Measurements from ENCODE around the gene LCN10.
"Not testable (repeated sequence)": the region's sequence is repeated elsewhere in the genome, so short reads cannot be mapped to it uniquely, and the experiment has no call there.

Gene LCN10

DNA sequence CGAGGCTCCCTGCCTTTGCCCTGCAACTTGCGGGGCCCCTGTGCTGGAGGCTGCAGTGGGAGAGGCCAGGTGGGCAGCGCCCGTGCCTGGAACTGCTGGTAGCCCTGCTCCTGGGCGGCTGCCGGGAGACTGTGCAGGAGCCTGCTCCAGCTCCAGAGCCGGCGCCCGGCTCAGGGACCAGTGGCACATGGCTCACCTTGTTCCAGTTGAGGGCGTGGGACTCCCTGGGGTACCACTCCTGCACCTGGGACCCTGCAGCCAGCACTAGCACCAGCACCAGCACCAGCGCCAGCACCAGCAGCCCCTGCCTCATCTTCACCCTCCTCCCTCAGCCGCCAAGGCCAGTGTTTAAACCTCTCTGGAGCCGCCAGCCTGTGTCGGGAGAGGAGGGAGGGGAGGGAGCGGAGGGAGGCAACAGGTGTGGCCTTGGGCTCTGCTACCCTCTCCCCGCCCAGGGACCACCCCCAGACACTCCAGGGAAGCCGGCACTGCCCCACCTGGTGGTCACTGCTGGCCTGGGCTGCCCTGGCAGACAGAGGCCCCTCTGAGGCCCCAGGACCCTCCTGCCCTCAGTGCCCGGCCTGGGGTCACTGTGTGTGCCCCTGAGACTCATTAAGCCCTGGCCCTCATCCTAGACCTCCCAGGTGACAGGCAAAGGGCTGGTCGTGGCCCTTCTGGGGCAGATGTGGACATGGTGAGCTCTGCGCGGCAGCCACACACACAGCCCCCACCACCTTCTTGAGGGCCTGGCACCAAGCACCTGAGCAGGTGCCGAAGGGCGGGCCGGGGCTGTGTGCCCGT, at the start of gene LCN10:
TSS of gene LCN10 (minus strand) at position 350 of the 801 bp plus-strand sequence. CDS start at position 313, 37 bp downstream.
- peak within 1 kb of the TSS; percentile 31 for H3K4me3 ChIP-seq (ENCODE audit: low read length)

DNA sequence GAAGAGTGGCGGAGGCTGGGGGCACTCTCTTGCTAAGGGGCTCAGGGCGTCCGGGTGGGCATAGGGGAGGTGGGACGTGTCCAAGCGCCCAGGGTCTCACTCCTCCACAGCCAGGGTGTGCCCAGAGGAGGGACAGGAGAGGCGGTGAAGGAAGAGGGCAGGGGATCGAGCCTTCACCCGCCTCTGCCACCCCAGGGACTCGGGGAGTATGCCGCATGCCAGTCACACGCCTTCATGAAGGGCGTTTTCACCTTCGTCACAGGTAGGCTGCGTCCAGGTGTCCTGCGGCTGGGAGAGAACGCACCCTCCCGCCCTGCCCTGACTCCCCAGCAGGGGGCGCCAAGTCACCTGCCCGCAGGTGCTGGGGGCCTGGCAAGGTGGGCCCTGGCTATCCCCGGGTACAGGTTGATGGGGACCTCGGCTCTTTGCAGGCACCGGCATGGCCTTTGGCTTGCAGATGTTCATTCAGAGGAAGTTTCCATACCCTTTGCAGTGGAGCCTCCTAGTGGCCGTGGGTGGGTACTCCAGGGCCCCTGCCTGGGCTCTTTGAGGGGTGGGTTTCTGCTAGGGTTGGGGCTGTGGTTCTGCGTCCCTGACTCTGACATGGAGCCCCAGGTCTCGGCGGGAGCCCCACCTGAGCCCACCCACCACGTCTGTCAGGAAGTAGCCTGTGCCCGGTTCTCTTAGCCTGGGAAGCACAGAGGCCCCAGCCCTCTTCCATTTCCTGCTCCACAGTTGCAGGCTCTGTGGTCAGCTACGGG, 49.0 kb upstream of the LCN10 start:
- H3K36me3 ChIP-seq (ENCODE audit: control insufficient read depth, insufficient read depth, low read length) = no peaks in the 10 kb centered on the region
- peak overlapping the region; percentile 80 for H3K9ac ChIP-seq (ENCODE audit: low read length)
- peak overlapping the region; percentile 88 for H3K27ac ChIP-seq (ENCODE audit: low read depth, low read length)
- no peaks in the 10 kb centered on the region for H3K27me3 ChIP-seq (ENCODE audit: control insufficient read depth, insufficient read depth, low read length)
- peaks cover 9% of the 10 kb centered on the region for H3K4me1 ChIP-seq (ENCODE audit: control insufficient read depth, insufficient read depth, low read length)
- H3K4me3 ChIP-seq (ENCODE audit: low read length) = peak overlapping the region; percentile 92

More for the DNA sequence above, at the start of gene LCN10:
- no peaks in the 10 kb centered on the region for H3K4me1 ChIP-seq (ENCODE audit: control insufficient read depth, insufficient read depth, low read length)
- H3K27ac ChIP-seq (ENCODE audit: low read depth, low read length) = no peak within 1 kb of the TSS
- H3K9ac ChIP-seq (ENCODE audit: low read length) = no peak within 1 kb of the TSS
- no peaks in the 10 kb centered on the region for H3K36me3 ChIP-seq (ENCODE audit: control insufficient read depth, insufficient read depth, low read length)
- peaks cover 19% of the 10 kb centered on the region for H3K27me3 ChIP-seq (ENCODE audit: control insufficient read depth, insufficient read depth, low read length)

GRCh38 chr9:136790640-136791515, 48.1 kb upstream of the LCN10 start, which contains the start of gene TMEM141:
TSS of gene TMEM141 (plus strand) at chr9:136791344. CDS start at chr9:136791371, 27 bp downstream.
- Histone ChIP-seq H3K27me3 (ENCODE audit: control insufficient read depth, insufficient read depth, low read length) (no peaks in the 10 kb centered on the region), H3K36me3 (ENCODE audit: control insufficient read depth, insufficient read depth, low read length) (no peaks in the 10 kb centered on the region), H3K9ac (ENCODE audit: low read length) (peak within 1 kb of the TSS; percentile 80), H3K4me3 (ENCODE audit: low read length) (peak within 1 kb of the TSS; percentile 92), H3K27ac (ENCODE audit: low read depth, low read length) (peak within 1 kb of the TSS; percentile 88), H3K4me1 (ENCODE audit: control insufficient read depth, insufficient read depth, low read length) (peaks cover 9% of the 10 kb centered on the region)

GRCh38 chr9:136789523-136789937, 46.8 kb upstream of the LCN10 start:
- Histone ChIP-seq H3K4me1 (ENCODE audit: control insufficient read depth, insufficient read depth, low read length) (peaks cover 9% of the 10 kb centered on the region), H3K36me3 (ENCODE audit: control insufficient read depth, insufficient read depth, low read length) (no peaks in the 10 kb centered on the region), H3K9ac (ENCODE audit: low read length) (no peak overlapping the region), H3K27me3 (ENCODE audit: control insufficient read depth, insufficient read depth, low read length) (no peaks in the 10 kb centered on the region), H3K4me3 (ENCODE audit: low read length) (no peak overlapping the region), H3K27ac (ENCODE audit: low read depth, low read length) (no peak overlapping the region)

DNA sequence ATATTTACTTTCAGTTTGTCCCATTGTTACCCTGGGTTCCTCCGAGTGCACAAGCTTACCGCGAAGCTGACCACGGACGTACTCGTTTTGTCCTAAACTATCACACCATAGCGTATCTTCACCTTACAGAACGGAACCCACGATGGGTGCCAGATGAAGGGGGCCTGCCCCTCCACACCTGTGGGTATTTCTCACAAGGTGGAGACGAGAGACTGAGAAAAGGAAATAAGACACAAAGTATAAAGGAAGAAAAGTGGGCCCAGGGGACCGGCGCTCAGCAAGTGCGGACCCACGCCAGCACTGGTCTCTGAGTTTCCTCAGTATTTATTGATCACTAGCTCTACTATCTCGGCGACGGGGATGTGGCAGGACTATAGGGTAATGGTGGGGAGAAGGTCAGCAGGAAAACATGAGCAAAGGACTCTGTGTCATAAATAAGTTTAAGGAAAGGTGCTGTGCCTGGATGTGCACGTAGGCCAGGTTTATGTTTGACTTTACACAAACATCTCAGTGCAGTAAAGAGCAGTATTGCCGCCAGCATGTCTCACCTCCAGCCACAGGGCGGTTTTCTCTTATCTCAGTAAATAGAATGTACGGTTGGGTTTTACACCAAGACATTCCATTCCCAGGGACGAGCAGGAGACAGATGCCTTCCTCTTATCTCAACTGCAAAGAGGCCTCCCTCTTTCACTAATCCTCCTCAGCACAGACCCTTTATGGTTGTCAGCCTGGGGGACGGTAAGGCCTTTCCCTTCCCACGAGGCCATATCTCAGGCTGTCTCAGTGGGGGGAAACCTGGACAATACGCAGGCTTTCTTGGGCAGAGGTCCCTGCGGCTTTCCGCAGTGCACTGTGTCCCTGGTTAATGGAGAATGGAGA, 46.1 kb upstream of the LCN10 start:
- H3K4me1 ChIP-seq (ENCODE audit: control insufficient read depth, insufficient read depth, low read length); H3K27me3 ChIP-seq (ENCODE audit: control insufficient read depth, insufficient read depth, low read length); H3K36me3 ChIP-seq (ENCODE audit: control insufficient read depth, insufficient read depth, low read length); H3K4me3 ChIP-seq (ENCODE audit: low read length); H3K27ac ChIP-seq (ENCODE audit: low read depth, low read length); H3K9ac ChIP-seq (ENCODE audit: low read length): not testable (repeated sequence)

GRCh38 chr9:136787690-136788400, 45.1 kb upstream of the LCN10 start:
- no peak overlapping the region for H3K27ac ChIP-seq (ENCODE audit: low read depth, low read length)
- no peak overlapping the region for H3K9ac ChIP-seq (ENCODE audit: low read length)
- H3K36me3 ChIP-seq (ENCODE audit: control insufficient read depth, insufficient read depth, low read length) = no peaks in the 10 kb centered on the region
- H3K4me1 ChIP-seq (ENCODE audit: control insufficient read depth, insufficient read depth, low read length) = peaks cover 9% of the 10 kb centered on the region
- H3K27me3 ChIP-seq (ENCODE audit: control insufficient read depth, insufficient read depth, low read length) = no peaks in the 10 kb centered on the region
- no peak overlapping the region for H3K4me3 ChIP-seq (ENCODE audit: low read length)

DNA sequence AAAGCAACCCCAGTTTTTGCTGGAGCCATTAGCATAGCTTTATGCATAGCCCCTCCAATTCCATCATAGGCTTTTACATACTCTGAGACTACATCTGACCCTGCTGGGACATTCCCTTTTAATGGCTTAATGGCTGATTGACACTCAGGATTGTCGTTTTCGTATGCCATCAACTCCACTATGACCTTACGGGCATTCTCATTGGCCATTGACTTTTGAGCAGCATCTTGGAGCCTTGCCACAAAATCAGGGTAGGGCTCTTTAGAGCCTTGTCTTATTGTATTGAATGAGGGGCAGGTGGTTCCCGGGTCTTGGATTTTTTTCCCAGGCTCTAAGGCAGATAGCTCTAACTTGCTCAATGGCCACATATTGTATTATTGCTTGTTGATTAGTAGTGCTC, 44.2 kb upstream of the LCN10 start:
- H3K4me3 ChIP-seq (ENCODE audit: low read length); H3K4me1 ChIP-seq (ENCODE audit: control insufficient read depth, insufficient read depth, low read length); H3K36me3 ChIP-seq (ENCODE audit: control insufficient read depth, insufficient read depth, low read length); H3K27me3 ChIP-seq (ENCODE audit: control insufficient read depth, insufficient read depth, low read length); H3K9ac ChIP-seq (ENCODE audit: low read length); H3K27ac ChIP-seq (ENCODE audit: low read depth, low read length): not testable (repeated sequence)

DNA sequence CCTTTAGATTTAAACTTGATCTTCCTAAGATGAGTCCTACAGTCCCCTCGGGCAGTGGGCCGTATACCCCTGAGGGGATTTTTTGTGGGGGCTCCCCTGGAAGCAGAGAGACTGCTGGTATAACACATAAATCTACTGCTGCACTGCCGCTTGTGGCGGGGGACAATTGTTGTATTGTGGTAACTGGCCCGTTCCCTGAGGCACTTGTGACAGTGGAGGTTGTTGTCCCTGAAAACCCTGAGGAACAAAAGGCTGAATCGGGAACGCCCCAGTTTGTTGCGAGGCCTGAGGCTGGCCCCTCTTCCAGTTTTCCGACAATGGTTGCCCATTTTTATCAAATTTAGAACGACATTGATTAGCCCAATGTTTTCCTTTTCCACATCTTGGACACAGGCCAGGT, 43.7 kb upstream of the LCN10 start:
- Histone ChIP-seq H3K27ac (ENCODE audit: low read depth, low read length) (no peak overlapping the region), H3K27me3 (ENCODE audit: control insufficient read depth, insufficient read depth, low read length) (no peaks in the 10 kb centered on the region), H3K9ac (ENCODE audit: low read length) (no peak overlapping the region), H3K36me3 (ENCODE audit: control insufficient read depth, insufficient read depth, low read length) (no peaks in the 10 kb centered on the region), H3K4me3 (ENCODE audit: low read length) (no peak overlapping the region), H3K4me1 (ENCODE audit: control insufficient read depth, insufficient read depth, low read length) (peaks cover 6% of the 10 kb centered on the region)

DNA sequence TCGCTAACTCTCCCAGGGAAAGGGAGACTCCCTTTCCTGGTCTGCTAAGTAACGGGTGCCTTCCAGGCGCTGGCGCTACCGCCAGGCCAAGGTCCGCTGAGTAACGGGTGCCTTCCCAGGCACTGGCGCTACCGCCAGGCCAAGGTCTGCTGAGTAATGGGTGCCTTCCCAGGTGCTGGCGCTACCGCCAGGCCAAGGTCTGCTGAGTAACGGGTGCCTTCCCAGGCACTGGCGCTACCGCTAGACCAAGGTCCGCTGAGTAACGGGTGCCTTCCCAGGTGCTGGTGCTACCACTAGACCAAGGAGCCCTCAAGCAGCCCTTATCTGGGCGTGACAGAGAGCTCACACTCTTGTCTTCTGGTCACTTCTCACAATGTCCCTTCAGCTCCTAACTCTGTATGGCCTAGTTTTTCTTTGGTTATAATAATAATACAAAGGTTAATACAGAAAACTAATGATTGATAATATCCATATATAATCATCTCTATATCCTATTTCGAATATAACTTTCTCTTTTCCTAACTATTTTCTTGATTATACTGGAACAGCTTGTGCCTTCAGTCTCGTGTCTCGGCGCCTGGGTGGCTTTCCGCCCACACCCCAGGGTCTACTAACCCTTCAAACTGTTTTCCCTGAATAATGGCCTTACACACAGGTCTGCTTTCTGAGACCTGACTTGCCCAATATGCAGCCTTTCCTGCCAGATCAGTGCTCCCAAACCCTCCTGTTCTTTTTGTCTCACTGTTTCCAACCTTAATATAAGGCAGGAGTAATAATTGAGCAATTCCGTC, 43.0 kb upstream of the LCN10 start:
- H3K27ac ChIP-seq (ENCODE audit: low read depth, low read length); H3K9ac ChIP-seq (ENCODE audit: low read length); H3K36me3 ChIP-seq (ENCODE audit: control insufficient read depth, insufficient read depth, low read length): not testable (repeated sequence)

GRCh38 chr9:136784997-136785361, 42.2 kb upstream of the LCN10 start:
- no peak overlapping the region for H3K27ac ChIP-seq (ENCODE audit: low read depth, low read length)
- no peak overlapping the region for H3K9ac ChIP-seq (ENCODE audit: low read length)
- no peak overlapping the region for H3K4me3 ChIP-seq (ENCODE audit: low read length)
- H3K27me3 ChIP-seq (ENCODE audit: control insufficient read depth, insufficient read depth, low read length) = no peaks in the 10 kb centered on the region
- peaks cover under 1% of the 10 kb centered on the region for H3K4me1 ChIP-seq (ENCODE audit: control insufficient read depth, insufficient read depth, low read length)
- no peaks in the 10 kb centered on the region for H3K36me3 ChIP-seq (ENCODE audit: control insufficient read depth, insufficient read depth, low read length)

More for the DNA sequence above, 43.0 kb upstream of the LCN10 start:
- not testable (repeated sequence) for H3K4me3 ChIP-seq (ENCODE audit: low read length); H3K4me1 ChIP-seq (ENCODE audit: control insufficient read depth, insufficient read depth, low read length); H3K27me3 ChIP-seq (ENCODE audit: control insufficient read depth, insufficient read depth, low read length)
